HG03025 (cell line): Measurements from ENCODE around the gene GJB3.
"Not testable (repeated sequence)": the region's sequence is repeated elsewhere in the genome, so short reads cannot be mapped to it uniquely, and the experiment has no call there.

Source experiments
- ATAC-seq: cut with Tn5 transposase; IDR thresholded peaks from one replicate; pipeline ENCODE4 v1.9.1; 2021; ENCODE audit warnings: mild to moderate bottlenecking, moderate library complexity; ENCODE audit not compliant: unreplicated experiment, low FRiP score

Gene GJB3

GRCh38 chr1:34784751-34785221, 3.8 kb downstream of the GJB3 start:
- ATAC-seq: no peak

DNA sequence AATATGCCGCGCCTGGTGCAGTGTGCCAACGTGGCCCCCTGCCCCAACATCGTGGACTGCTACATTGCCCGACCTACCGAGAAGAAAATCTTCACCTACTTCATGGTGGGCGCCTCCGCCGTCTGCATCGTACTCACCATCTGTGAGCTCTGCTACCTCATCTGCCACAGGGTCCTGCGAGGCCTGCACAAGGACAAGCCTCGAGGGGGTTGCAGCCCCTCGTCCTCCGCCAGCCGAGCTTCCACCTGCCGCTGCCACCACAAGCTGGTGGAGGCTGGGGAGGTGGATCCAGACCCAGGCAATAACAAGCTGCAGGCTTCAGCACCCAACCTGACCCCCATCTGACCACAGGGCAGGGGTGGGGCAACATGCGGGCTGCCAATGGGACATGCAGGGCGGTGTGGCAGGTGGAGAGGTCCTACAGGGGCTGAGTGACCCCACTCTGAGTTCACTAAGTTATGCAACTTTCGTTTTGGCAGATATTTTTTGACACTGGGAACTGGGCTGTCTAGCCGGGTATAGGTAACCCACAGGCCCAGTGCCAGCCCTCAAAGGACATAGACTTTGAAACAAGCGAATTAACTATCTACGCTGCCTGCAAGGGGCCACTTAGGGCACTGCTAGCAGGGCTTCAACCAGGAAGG, 4.3 kb downstream of the GJB3 start:
- ATAC-seq: no peak

DNA sequence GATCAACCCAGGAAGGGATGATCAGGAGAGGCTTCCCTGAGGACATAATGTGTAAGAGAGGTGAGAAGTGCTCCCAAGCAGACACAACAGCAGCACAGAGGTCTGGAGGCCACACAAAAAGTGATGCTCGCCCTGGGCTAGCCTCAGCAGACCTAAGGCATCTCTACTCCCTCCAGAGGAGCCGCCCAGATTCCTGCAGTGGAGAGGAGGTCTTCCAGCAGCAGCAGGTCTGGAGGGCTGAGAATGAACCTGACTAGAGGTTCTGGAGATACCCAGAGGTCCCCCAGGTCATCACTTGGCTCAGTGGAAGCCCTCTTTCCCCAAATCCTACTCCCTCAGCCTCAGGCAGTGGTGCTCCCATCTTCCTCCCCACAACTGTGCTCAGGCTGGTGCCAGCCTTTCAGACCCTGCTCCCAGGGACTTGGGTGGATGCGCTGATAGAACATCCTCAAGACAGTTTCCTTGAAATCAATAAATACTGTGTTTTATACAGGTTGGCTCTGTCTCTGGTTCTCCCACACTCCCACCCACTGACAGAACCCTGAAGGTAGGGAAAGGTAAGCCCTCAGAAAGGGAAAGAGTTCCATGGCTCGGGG, 5.0 kb downstream of the GJB3 start:
- no peak for ATAC-seq

DNA sequence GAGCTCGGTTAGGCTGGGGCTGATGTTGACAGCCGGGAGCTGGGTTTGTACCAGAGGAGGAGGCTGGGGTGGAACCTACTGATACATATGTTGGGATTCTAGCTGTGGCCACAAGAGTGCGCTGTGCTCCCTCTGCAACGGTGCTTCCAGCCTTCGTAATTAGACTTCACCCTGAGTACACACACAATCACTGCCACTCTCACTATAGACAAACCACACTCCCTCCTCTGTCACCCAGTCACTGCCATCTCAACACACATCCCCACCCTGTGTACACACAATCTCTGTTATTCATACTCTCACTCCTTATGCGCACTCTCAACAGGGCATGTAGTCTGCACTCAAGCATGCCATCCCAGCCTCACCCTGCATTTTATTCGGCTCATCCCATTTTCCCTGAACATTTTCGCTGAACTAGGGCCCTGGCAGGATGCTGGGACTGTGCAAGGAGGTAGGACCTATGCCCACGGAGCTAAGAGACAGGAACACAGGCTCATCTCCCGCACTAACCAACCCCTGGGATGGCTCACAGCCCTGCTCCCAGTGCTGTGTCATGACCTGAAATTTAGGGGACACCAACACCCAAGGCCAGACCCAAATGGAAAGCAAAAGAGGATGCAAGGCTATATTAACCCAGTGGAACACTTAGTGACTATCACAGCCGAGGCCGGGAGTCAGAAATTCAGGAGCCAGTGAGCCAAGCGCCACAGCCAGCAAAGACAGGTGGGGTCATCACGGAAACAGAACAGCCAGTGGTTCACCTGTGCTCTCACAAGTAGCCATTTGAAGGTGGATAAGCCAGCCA, 5.7 kb downstream of the GJB3 start:
- no peak for ATAC-seq

- ATAC-seq: no peak
These were observed 6.7 kb downstream of the GJB3 start for GRCh38 chr1:34787461-34788420.

GRCh38 chr1:34790985-34791384, 10.0 kb downstream of the GJB3 start:
- ATAC-seq: no peak

DNA sequence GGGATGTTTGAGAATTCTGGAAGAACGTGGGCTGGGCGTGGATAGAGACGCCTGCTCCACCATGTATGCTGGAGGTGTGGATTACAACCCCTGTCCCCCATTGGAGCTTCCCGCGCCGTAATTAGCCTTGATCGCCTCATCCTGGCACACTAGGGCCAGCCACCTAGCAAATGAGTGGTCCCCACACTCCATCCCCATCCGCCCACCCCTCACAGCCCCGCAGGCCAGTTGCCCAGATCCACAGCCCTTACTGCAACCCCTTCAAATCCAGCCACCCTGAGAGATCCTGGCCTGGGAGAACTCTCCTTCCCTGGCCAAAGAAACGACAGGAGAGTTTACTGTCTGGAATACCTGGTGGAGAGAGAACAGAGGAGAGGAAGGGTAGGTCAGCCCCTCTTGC, 11.4 kb downstream of the GJB3 start:
- no peak for ATAC-seq

DNA sequence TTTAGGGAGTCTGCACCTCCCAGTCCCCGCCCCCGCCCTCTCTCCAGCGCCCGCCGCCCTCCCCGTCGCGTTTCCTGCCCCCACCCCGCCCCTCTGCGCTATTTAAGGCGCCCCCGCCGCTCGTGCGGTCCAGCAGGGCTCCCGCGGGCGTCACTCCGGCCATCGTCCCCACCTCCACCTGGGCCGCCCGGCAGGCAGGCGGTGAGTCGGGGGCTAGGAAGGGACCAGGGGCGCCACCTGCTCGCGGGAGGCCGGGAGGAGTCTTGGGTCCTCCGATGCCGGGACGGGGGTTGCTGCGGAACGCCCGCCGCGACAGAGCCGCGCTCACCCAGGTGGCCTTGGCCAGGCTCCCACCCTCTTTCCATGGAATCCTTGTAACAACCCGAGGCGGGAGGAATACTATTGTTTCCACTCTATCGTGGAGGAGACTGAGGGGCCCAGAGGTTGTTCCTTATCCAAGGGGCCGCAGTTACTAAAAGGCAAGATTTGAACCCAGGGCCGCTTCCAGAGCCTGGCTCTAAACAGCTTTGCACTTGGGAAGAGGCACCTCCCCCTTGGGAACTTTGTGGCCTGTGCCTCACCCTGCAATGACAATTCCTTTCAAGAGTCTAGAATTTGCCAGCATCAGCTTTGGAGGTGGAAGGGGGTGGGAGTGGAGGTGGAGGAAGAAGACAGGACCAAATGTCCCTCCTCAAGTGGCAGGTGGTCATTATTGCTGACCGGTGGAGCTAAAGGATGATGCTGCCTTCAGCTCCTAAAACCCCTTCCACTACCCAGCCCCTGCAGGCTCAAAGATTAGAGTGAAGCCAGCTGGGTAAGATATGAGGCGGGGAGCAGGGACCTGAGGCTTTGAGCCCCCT, 12.1 kb downstream of the GJB3 start, which contains the start of gene GJA4:
TSS of gene GJA4 (plus strand) at position 132 of the 860 bp plus-strand sequence. CDS start 1,215 bp downstream, outside the sequence.
- no peak for ATAC-seq

GRCh38 chr1:34794001-34794789, 13.2 kb downstream of the GJB3 start:
- ATAC-seq: no peak

DNA sequence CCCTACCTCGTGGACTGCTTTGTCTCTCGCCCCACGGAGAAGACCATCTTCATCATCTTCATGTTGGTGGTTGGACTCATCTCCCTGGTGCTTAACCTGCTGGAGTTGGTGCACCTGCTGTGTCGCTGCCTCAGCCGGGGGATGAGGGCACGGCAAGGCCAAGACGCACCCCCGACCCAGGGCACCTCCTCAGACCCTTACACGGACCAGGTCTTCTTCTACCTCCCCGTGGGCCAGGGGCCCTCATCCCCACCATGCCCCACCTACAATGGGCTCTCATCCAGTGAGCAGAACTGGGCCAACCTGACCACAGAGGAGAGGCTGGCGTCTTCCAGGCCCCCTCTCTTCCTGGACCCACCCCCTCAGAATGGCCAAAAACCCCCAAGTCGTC, 13.8 kb downstream of the GJB3 start:
- ATAC-seq: no peak

DNA sequence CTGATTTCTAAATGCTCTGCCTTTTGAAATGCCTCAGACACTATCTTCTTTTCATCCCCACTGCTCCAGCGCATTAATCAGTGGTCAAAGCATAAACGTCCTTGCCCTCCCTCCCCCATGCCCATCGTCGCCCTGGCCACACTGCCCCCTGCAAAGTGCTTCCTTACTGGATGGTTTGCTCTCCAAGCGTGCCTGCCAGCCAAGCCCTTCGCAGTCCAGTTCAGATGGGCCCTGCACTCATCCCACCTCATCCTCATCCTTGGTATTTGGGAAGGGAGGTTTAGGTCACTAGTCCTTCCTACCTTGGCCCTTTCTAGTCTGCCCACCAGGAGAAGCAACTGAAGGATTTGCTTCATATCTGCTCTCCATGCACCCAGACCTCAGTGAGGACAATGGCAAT, 14.9 kb downstream of the GJB3 start:
- ATAC-seq: no peak

DNA sequence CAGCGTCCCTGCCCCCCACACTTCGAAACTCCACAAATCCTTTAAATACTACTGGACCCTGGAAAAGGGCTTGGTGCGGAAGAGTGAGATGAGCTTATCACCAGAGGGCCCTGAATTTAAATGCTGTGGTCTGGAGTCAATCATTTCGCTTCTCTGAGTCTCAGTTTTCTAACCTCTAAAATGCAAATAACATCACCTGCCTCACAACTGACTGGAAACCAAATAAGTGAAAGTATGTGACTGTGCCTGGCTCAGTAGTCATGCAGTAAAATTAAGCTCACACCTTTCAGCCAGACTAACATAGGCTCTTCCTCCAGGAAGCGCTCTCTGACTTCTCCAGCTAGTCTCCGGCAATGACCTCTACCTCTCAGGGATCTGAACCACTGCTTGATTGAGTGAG, 16.0 kb downstream of the GJB3 start:
- ATAC-seq: no peak

DNA sequence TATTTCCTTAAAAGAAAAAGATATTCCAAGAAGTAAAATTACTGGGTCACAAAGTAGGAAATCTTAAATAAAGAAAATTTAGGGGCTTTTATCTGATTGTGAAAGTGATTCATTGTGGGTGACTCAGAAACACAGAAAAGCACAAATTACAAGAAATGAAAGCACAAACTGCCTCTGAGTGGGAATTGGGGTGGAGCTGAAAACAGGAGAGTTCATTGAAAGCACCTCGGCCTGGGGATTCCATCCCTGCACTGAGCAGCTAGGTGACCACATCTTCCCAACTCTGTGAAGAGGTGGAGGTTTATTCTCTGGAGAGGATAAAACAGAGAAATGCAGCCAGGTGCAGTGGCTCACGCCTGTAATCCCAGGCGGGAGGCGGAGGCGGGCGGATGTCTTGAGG, 19.2 kb downstream of the GJB3 start:
- ATAC-seq: no peak

- ATAC-seq: no peak
These were observed 22.8 kb downstream of the GJB3 start for GRCh38 chr1:34803770-34804169.

- ATAC-seq: no peak
These were observed 25.4 kb downstream of the GJB3 start for GRCh38 chr1:34806396-34806795.

DNA sequence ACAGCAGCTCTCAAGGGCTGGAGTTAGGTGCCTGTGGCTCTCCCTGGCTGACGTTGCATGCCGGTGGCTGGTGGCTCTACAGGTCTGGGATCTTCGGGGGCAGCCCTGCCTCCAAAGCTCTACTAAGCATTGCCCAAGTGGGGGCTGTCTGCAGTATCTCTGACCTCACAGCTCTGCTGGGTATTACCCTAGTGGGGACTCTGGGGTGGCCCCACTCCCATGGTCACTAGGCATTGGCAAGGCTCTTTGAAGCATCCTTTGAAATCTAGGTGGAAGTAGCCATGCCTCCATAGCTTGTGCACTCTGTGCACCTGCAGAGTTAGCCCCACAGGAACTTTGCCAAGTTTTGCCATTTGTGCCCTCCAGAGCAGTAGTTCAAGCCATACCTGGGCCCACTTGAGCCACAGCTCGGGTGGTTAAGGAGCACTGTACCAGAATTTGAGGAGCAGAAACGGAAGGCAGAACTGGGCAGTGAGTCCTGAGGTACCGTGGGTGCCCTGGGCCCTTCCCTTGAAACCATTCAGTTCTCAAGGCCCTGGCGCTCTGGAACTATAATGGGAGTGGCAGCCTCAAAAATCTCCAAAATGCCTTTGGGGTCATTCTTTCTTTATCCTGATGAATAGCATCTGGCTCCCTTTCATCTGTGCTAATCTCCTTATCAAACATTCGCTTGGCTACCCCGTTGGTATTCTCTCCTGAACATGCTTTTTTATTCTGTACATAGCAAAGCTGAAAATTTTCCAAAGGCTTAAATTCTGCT, 27.2 kb downstream of the GJB3 start:
- ATAC-seq: no peak

DNA sequence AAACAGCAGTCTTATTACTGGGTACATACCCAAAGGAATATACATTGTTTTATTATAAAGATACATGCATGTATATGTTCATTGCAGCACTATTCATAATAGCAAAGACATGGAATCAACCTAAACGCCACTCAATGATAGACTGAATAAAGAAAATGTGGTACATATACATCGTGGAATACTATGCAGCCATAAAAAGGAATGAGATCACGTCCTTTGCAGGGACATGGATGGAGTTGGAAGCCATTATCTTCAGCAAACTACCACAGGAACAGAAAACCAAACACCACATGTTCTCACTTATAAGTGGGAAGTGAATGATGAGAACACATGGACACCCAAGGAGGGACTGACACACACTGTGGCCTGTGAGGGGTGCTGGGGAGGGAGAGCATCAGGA, 29.8 kb downstream of the GJB3 start:
- not testable (repeated sequence) for ATAC-seq

- no peak for ATAC-seq
These were observed 35.3 kb downstream of the GJB3 start for GRCh38 chr1:34816332-34816731.
